Keratinocyte (primary cell): ENCODE measurements around the gene PKNOX2. TPM values are rescaled to one million over a fixed set of nuclear protein-coding genes. Genes with fewer than 3 reads are reported as not detected.

Experiments used
- DNase-seq: peaks from one replicate; pipeline ENCODE4 v3.0.0-alpha.2; 2011; ENCODE audit warnings: low read depth, missing footprints, low spot score
- FAIRE-seq: peaks from 2 replicates; lab custom pipeline; 2011; peaks lifted over from hg19 to GRCh38; lab: Jason Lieb, UNC
- H2AFZ ChIP-seq: 2 replicates; pipeline ENCODE4 v1.6.0; 2012; ENCODE audit warnings: low read length, control low read depth, inconsistent platforms; ENCODE audit not compliant: control insufficient read depth
- H3K27ac ChIP-seq: 2 replicates; pipeline ENCODE4 v1.5.1; 2011; ENCODE audit warnings: low read length; ENCODE audit not compliant: control insufficient read depth, insufficient read depth
- H3K27me3 ChIP-seq: 3 replicates; pipeline ENCODE4 v1.6.0; 2011; ENCODE audit warnings: low read length; ENCODE audit not compliant: control insufficient read depth, insufficient read depth; ENCODE audit errors: extremely low read depth
- H3K36me3 ChIP-seq, 2 experiments: 2 replicates in 1 of 2; 3 replicates in 1 of 2; pipeline ENCODE4 v1.5.1; 2011; ENCODE audit warnings: low read length in 2 of 2, mild to moderate bottlenecking in 1 of 2; ENCODE audit not compliant: control insufficient read depth in 2 of 2, insufficient read depth in 2 of 2; ENCODE audit errors: extremely low read depth in 1 of 2
- H3K4me1 ChIP-seq: 3 replicates; pipeline ENCODE4 v1.5.1; 2011; ENCODE audit warnings: low read length; ENCODE audit not compliant: control insufficient read depth, insufficient read depth; ENCODE audit errors: extremely low read depth
- H3K4me2 ChIP-seq: 3 replicates; pipeline ENCODE4 v1.6.0; 2011; ENCODE audit warnings: low read depth, low read length; ENCODE audit not compliant: control insufficient read depth, insufficient read depth; ENCODE audit errors: extremely low read depth
- H3K4me3 ChIP-seq, 3 experiments: fragments of 200-600 bp in 1 of 3; sonication (generic) in 1 of 3; 2 replicates in 2 of 3; 3 replicates in 1 of 3; pipeline ENCODE4 v1.5.1; 2011 to 2016; ENCODE audit warnings: low read length in 3 of 3, mild to moderate bottlenecking in 3 of 3, control low read depth in 2 of 3, inconsistent platforms in 1 of 3, low read depth in 1 of 3, mixed read lengths in 1 of 3, mixed run types in 1 of 3, moderate library complexity in 1 of 3; ENCODE audit not compliant: control insufficient read depth in 2 of 3, insufficient read depth in 2 of 3; ENCODE audit errors: extremely low read depth in 1 of 3
- H3K79me2 ChIP-seq: 2 replicates; pipeline ENCODE4 v1.6.0; 2012; ENCODE audit warnings: low read length; ENCODE audit not compliant: control insufficient read depth, insufficient read depth
- H3K9ac ChIP-seq: 3 replicates; pipeline ENCODE4 v1.6.0; 2011; ENCODE audit warnings: low read length; ENCODE audit not compliant: control insufficient read depth, insufficient read depth; ENCODE audit errors: extremely low read depth
- H3K9me1 ChIP-seq: 3 replicates; pipeline ENCODE4 v1.6.0; 2011; ENCODE audit warnings: low read length; ENCODE audit not compliant: control insufficient read depth, insufficient read depth; ENCODE audit errors: extremely low read depth
- H3K9me3 ChIP-seq: 2 replicates; pipeline ENCODE4 v1.5.1; 2012; ENCODE audit warnings: low read depth, low read length; ENCODE audit not compliant: control insufficient read depth
- H4K20me1 ChIP-seq: 3 replicates; pipeline ENCODE4 v1.6.0; 2011; ENCODE audit warnings: low read length; ENCODE audit not compliant: control insufficient read depth, insufficient read depth; ENCODE audit errors: extremely low read depth
- EZH2 ChIP-seq: IDR thresholded peaks from one replicate; pipeline ENCODE4 v1.6.1; 2012; ENCODE audit warnings: inconsistent platforms, mild to moderate bottlenecking, low read length, moderate library complexity
- dilution Hi-C: fragments of 300-500 bp; cut with MboI; formaldehyde crosslinking; loops from one replicate; pipeline ENCODE4 v1.7.0; 2020; ENCODE audit warnings: low sequenced_read_pairs; ENCODE audit not compliant: extremely low pct_ligation_motif_present
- polyA plus RNA-seq, 5 experiments: library from polyadenylated mRNA; depleted of rRNA in 3 of 5; stranded (reverse) in 3 of 5; stranded (forward) in 1 of 5; unstranded in 1 of 5; fragments of >200 nt; gene quantifications; 1 replicate in 1 of 5; 2 replicates in 3 of 5; 3 replicates in 1 of 5; pipeline versions ENCODE4 v1.2.1 to v1.2.3, GENCODE V29; 2011 to 2012; ENCODE audit warnings: missing spikeins in 2 of 5, low read depth in 1 of 5, low replicate concordance in 1 of 5
- TF ChIP-seq, protein P1 (sequence below), 3 experiments: IDR thresholded peaks in 1 of 3; conservative IDR thresholded peaks in 1 of 3; optimal IDR thresholded peaks in 1 of 3; 2 replicates in 2 of 3; 3 replicates in 1 of 3; pipeline versions ENCODE3 to v1.5.1; 2011; ENCODE audit warnings: low read length in 3 of 3, mild to moderate bottlenecking in 3 of 3, moderate library complexity in 2 of 3, control low read depth in 1 of 3, inconsistent platforms in 1 of 3; ENCODE audit not compliant: insufficient read depth in 2 of 3; ENCODE audit errors: extremely low read depth in 1 of 3

Gene PKNOX2
- polyA plus RNA-seq, 1 donor (not counting 4 experiments of a cell fraction or from before 2014, with no cell fraction given): 0.05 TPM

DNA sequence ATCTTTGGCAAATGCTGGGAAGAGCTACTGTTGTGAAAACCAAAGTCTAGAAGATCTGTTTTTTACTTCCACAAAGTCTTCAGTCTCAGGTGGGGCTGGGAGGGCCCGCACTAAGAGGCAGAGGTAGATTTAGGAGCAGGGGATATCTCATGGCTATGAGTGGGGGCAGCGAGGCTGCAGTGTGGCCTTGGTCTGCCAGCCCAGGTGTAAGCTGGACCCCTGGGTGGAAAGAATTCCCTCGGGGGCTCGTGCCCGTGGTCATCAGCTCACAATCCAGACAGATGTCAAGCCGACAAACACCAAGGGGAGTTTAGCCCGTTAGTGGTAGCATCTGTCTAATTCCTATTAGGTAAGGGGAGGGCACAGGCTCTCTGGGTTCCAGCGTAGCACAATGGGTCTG is 9.0 kb downstream of the PKNOX2 start:
- Histone ChIP-seq H3K36me3 (no peaks in the 10 kb centered on the region), H4K20me1 (no peaks in the 10 kb centered on the region), H3K27me3 (peaks cover 18% of the 10 kb centered on the region), H3K79me2 (no peaks in the 10 kb centered on the region), H3K27ac (no peak overlapping the region), H2AFZ (no peak overlapping the region), H3K9me1 (no peaks in the 10 kb centered on the region), H3K4me3 (no peak overlapping the region), H3K9ac (no peak overlapping the region), H3K4me2 (no peak overlapping the region), H3K9me3 (no peaks in the 10 kb centered on the region), H3K4me1 (no peaks in the 10 kb centered on the region)
- dilution Hi-C loops: no loop called here
- FAIRE-seq (no peak), DNase-seq (no peak)
- TF ChIP-seq EZH2: no peak
- TF ChIP-seq, protein P1, sequence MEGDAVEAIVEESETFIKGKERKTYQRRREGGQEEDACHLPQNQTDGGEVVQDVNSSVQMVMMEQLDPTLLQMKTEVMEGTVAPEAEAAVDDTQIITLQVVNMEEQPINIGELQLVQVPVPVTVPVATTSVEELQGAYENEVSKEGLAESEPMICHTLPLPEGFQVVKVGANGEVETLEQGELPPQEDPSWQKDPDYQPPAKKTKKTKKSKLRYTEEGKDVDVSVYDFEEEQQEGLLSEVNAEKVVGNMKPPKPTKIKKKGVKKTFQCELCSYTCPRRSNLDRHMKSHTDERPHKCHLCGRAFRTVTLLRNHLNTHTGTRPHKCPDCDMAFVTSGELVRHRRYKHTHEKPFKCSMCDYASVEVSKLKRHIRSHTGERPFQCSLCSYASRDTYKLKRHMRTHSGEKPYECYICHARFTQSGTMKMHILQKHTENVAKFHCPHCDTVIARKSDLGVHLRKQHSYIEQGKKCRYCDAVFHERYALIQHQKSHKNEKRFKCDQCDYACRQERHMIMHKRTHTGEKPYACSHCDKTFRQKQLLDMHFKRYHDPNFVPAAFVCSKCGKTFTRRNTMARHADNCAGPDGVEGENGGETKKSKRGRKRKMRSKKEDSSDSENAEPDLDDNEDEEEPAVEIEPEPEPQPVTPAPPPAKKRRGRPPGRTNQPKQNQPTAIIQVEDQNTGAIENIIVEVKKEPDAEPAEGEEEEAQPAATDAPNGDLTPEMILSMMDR (optimal IDR thresholded peaks at IDR 0.05 in 1 of 3, IDR thresholded peaks at IDR 0.05 in 1 of 3, conservative IDR thresholded peaks at IDR 0.05 in 1 of 3; ENCODE audit: extremely low read depth in 1 of 3, insufficient read depth in 2 of 3, low read length in 3 of 3): no peak

DNA sequence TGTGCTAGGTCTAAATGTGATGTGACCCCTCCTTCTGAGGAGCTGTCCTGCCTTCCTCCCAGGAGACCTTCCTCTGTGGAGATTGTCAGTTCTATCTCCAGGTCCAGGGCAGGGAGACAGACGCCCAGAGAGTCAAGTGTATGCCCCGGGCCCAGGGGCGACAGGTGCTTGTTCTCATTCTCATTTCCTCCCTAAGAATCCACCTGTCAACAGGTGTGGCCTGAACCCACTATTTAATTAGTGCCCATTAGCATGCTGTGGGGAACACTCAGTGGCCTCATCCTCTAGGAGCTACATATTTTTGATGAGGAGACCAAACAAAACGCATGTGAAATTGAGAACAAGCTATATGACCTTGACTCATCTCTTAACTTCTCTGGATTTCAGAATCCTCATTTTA is 9.5 kb downstream of the PKNOX2 start:
- no peaks in the 10 kb centered on the region for H3K9me1 ChIP-seq
- TF ChIP-seq EZH2: no peak
- TF ChIP-seq, protein P1 (optimal IDR thresholded peaks at IDR 0.05 in 1 of 3, IDR thresholded peaks at IDR 0.05 in 1 of 3, conservative IDR thresholded peaks at IDR 0.05 in 1 of 3; ENCODE audit: extremely low read depth in 1 of 3, insufficient read depth in 2 of 3, low read length in 3 of 3): no peak
- no peaks in the 10 kb centered on the region for H3K79me2 ChIP-seq
- H3K9me3 ChIP-seq: no peaks in the 10 kb centered on the region
- no peaks in the 10 kb centered on the region for H3K36me3 ChIP-seq
- H3K9ac ChIP-seq: no peak overlapping the region
- no peak overlapping the region for H3K4me2 ChIP-seq
- H3K27me3 ChIP-seq: peaks cover 22% of the 10 kb centered on the region
- H2AFZ ChIP-seq: no peak overlapping the region
- H3K27ac ChIP-seq: no peak overlapping the region
- DNase-seq (no peak), FAIRE-seq (no peak)
- H3K4me1 ChIP-seq: no peaks in the 10 kb centered on the region
- dilution Hi-C loops: no loop called here
- no peaks in the 10 kb centered on the region for H4K20me1 ChIP-seq
- no peak overlapping the region for H3K4me3 ChIP-seq
